ENCODE results near the gene PARD3B.

GRCh38 chr2:204670756-204671155, 125.5 kb downstream of the PARD3B start:
- TF ChIP-seq CTCF (IDR thresholded peaks at IDR 0.05; ENCODE audit: low read length): no peak
- TF ChIP-seq EZH2 (optimal IDR thresholded peaks at IDR 0.05; ENCODE audit: low read depth, low read length): no peak

All from MM.1S (cell line).